NCI-H1436 (cell line): ENCODE data around the gene PLCB1.
"Not testable (repeated sequence)": the region's sequence is repeated elsewhere in the genome, so short reads cannot be mapped to it uniquely, and the experiment has no call there.

Experiments
- DNase-seq: peaks from one replicate; lab custom pipeline; 2025; lab: John Stamatoyannopoulos, UW

PLCB1 gene

DNA sequence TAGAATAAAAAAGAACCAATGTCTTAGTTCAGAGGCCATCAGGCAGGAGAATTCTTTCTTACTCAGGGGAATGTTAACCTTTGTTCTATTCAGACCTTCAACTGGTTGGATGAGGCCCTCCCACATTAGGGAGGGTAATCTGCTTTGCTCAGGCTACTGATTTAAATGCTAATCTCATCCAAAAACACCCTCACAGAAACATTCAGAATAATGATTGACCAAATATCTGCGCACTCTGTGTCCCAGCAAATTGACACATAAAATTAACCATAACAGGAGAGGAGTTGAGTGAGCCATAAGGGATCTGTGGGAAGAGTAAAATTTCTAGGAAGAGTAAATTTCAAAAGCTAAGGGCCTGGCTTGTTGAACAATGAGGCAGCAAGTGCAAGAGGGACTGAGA is 702.8 kb downstream of the PLCB1 start:
- no peak for DNase-seq

DNA sequence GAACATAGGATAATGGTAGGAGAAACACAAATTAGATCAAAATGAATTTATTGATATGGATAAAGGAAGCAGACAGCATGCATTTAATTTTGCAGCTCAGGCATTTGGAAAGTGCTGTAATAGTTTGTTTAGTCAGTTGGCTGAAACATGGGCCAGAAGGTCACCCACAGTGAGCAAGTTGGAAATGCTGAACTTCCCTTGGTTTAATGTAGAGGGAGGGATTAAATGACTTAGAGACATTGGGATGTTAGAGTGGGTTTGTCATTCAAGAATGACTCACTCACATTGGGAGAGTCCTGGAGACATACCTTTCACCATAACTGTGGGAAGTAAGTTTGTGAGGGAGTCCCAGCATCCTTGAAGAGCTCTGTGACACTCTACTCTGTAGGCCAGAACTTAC is 705.3 kb downstream of the PLCB1 start:
- no peak for DNase-seq

DNA sequence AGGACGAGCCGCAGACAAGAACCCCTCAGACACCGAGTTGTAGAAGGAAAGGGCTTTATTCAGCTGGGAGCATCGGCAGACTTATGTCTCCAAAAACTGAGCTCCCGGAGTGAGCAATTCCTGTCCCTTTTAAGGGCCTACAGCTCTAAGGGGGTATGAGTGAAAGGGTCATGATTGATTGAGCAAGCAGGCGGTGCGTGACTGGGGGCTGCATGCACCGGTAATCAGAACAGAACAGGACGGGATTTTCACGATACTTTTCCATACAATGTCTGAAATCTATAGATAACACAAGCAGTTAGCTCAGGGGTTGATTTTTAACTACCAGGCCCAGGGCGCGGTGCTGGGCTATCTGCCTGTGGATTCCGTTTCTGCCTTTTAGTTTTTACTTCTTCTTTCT is 710.5 kb downstream of the PLCB1 start:
- no peak for DNase-seq

DNA sequence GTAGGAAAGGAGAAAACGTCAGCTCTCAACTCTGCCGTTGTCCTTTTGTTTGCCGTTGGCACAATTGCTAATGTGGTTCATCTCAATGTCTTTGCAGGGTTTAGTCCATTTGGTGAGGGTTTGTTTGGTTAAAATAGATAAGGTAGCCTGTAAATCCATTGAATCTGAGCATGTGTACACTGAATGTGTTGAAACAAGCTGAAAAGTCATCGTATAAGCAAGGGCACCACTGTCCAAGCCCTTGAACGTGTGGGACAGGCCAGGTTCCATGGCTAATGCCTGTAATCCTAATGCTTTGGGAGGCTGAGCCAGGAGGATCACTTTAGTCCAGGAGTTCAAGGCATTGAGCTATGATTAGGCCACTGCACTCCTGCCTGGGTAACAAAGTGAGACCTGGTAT is 712.1 kb downstream of the PLCB1 start:
- no peak for DNase-seq

DNA sequence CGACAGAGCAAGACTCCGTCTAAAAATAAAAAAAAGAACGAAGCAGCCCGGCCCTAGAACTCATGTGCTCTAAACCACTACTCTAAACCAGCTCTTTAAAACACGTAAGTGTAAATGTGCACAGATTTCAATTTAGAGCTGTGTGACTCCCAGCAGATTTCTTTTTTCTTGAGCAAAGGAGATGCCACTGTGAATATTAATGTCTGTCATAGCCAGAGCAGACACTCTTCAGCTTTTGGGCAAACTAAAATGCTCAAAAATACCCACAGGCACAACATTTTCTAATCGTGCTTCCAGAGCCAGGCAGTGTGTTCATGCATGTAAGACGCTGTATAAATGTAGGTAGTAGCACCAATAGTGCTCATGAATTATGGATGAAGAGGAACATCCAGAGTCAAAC is 717.9 kb downstream of the PLCB1 start:
- no peak for DNase-seq

DNA sequence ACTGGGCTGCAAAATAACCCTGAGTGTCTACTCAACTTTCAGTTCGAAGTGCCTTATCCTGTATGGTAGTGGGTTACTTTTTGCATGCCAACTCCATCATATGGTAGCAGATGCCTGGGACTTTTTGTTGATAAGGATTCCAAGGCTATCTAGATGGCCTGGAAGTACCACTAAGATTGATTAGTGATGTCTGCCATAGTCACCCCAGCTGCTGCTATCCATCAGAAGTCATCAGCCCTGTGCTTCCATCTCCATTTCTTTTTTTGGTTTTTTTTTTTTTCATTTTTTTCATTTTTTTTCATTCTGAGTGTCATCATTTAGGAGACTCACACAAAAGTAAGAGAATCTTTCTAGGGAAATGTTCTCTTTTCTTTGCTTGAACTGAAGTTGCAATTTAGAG is 719.4 kb downstream of the PLCB1 start:
- DNase-seq: no peak

DNA sequence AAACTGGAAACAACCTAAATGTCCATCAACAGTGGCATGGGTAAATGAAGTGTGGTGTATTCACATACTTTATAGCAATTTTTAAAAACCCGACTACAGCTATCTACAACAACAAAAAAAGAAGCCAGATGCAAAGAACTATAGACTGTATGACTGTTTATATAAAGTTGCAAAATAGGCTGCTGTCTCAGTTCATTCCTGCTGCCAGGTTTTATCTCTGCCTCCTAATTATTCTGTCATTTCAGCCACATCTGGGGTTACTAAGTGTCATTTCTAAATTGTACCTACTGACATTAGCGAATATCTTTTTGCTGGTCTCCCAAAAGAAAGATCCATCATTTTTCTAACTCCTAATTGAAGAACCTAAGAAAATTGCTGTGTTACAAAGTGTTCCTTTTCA is 719.9 kb downstream of the PLCB1 start:
- DNase-seq: not testable (repeated sequence)

DNA sequence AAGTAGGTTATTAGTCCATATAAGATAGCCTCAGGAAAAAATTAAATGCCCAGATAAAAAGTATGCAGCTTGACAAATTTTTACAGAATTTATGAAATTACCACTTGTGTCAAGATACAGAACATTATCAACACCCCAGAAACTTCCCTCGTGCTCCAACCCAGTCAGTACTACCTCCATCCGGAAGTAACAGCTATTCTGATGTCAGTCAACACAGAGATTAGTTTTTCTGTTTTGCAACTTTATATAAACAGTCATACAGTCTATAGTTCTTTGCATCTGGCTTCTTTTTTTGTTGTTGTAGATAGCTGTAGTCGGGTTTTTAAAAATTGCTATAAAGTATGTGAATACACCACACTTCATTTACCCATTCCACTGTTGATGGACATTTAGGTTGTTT is 721.1 kb downstream of the PLCB1 start:
- not testable (repeated sequence) for DNase-seq

DNA sequence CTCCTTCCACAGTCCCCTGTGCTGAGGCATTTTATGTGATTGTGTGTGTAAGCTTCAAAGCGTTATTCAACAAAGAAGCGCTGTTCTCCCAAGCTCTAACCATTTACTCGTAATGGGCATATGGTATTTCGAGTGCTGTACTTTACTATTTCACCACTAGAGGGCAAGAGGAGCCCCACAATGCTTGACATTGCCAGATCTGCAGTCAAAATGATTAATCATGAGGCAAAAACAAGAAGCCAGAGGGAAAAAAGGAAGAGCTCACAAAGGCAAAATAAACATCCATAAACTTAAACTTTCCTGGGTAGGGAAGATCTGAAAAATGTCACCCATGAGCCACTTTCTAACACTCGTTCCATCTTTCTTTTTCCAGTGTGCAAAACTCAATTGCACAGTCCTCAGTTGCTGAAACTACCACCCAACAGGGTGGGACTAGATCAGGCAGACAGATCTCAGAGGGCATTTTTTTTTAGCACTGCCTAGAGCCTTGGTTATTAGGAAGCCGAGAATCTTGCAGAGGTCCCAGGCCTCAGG is 721.8 kb downstream of the PLCB1 start:
- peak; percentile 55 for DNase-seq

DNA sequence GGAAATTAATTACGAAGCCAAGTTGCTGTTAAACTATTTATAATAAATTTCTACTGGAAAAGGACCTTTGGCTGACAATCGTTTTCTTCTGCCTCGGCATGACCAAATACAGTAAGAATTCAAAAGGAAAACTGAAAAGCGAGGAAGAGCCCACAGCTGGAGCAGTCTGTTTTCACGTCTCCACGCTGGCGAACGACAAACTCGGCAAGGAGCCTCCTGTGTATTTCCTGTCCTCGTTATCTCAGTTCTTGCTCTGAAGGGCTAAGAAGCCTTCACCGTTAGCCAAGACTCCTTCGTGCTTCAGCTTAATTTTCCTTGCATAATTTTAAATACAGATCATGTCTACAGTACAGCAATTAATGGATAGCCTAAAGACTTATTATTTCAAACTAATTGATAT is 722.5 kb downstream of the PLCB1 start:
- no peak for DNase-seq

DNA sequence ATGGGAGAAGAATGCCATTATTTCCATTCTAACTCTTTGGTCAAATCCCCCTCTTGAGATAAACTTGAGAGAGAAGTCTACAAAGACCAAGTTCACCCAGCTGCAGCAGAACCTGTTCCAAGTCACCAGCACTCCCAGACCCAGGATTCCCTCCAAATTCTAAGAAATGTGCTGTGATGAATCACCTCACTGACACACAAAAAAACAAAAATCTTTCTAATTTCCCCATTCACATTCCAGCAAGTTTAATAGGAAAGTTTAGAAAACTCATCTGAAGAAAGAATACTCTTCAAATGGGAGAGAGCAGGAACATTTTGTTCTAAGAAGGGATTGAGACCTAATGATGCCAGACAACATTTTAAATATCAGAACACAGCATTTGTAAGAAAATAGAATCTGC is 723.2 kb downstream of the PLCB1 start:
- no peak for DNase-seq

DNA sequence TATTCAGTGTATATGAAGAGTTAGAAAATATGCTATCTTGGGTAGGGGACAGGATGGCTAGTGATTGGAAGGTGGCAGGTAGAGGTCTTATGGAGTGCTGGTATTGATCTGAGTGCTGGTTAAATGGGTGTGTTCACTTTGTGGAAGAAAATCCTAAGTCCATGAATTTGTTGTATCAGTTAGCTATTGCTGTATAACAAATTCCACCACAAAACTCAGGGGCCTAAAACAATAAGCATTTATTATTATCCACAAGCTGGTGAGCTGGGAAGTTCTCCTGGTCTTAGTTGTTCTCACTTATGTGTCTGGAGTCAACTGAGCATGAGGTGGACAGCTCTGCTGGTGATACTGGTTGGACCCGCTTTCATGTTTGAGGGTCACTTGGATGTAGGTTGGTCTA is 724.6 kb downstream of the PLCB1 start:
- no peak for DNase-seq

DNA sequence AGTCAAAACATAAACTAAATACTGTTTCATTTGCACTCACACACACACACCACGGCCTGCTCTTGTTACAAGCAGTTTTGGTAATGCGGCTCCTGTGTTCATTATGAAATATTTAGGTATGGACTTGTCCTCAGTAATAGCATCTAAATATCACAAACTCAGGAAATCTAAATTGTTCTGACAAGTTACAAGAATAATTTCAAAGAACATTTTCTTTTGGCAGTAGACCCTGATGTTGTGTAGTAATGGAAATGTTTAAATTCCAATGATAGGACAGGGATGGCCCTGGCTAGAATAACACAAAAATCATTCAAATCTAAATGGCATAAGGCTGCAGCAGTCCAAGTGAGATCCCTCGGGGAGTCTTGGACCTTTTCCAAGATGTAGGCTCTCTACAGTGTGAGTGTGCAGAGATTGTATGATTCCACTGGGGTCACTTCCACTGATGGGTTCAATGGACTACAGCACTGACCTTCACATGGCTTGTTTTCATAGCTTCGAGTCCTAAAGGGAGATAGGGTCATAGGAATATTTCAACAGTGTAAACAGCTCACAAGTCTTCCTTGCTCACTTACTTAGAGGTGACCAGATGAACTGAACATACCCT is 726.2 kb downstream of the PLCB1 start:
- no peak for DNase-seq

DNA sequence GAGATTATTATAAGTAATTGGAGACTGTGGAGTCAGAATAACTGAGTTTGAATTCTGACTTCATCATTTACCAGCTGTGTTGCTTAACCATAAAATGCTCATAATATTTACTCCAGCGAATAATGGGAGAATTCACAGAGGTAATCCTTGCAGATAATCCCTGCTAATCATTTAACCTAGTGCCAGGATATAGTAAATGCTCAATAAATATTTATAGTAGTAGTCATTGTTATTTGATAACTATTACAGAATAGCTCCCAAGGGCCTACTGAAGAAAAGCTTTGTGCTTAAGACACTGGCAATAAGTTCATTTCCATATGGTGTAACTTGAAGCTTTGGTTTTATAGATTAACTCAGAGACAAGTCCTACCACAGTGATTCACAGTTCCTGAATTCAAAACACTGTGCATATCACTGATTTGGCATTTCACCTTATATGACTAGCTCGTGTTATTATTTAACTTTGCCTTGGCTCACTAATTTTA is 728.0 kb downstream of the PLCB1 start:
- no peak for DNase-seq

DNA sequence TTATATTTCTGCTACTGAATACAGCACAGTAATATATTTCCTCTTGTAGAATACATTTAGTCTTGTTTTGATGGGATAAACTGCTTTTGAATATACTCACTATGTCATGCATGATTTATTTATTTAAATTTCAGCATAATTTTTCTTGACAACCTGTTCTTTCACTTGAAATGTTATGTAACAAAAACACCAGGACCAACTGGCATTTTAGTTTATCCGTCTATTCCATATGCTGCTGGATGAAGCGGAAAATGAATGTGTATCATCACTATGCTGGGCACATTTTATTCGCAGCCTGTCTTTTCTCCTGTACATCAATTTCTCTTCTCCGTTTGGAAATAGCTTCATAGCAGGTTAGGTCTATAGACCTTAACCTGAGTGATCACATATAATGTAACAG is 730.0 kb downstream of the PLCB1 start:
- DNase-seq: no peak

DNA sequence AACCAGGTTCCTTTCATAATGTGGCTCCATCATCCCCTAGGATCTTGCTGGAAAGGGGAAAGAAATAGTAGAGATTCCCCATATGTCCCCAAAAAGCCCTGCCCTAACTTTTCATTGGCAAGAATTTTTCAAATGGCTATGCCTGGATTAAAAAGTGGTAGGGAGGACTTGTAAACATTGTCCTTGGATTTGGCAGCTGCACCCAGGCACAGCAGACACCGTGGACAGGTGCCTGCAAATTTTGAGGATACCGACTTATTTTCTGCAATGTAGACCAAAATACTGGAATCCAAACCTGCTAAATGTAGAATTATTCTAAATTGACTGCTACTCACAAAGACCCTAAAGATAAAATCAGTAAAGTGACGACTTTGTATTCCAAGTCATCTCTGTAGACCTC is 733.6 kb downstream of the PLCB1 start:
- no peak for DNase-seq

DNA sequence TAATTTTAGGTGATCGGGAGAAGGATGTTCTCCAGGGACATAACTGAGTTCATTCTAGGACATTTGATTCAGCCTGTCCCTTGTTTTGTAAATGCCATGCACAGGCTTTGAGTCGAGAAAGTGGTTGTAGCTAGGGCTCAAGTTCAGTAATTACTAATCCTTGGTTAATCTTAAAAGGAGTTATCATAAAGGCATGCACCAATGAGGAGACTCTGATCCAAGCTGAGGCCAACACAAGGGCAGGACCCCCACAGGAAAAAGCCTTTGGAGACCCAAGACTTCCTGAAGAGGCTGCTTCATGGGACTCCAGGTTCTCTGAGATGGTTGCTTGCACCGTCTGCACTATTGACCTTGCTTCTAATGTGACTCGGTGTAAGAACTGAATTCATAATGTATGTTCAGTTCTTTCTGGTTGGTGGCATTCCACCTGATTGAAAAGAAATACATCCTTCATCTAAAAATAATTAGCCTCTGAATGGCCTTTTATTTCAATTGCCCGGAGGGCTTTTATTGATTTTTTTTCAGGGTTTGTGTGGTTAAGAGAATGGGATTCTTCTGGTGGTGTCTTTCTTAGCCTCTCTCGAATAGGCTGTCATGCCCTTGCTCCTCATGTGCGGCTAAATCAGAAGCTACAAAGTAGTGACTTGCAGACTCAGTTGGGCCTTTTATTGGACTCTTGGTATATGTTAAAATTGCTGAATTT is 735.1 kb downstream of the PLCB1 start:
- DNase-seq: no peak

DNA sequence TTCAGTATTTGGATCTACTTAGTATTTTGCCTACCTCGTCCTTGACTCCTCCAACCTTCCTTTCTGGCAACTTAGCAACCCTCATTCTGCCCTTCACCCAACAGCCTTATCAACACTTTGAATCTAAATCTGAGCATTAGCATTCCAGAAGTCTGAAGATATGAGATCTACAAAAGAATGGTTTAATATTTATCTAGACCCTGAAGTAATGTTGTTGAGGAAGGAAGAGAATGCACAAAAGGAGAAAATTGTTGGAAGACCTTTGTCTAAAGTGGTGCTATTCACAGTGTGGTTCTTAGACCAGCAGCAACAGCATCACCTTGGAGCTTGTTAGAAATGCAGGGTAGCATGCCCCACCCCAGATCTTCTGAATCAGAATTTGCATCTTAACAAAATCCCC is 738.6 kb downstream of the PLCB1 start:
- no peak for DNase-seq

DNA sequence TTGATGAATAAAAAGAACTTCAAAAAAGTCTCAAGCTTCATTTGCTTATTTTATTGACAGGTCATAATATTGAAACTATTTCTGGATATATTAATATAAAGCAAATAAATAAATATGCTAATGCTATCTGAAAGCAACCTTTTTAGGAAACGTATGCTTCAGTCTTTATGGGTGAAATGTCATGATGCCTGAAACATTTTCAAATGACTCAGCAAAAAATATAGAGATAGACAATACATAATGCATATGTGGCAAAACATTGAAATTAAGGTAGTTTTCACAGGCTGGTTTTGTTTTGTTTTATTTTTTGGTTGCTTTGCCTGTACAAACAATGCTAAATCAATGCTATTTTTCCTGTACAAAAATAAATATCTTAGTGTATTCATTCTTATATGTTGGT is 742.4 kb downstream of the PLCB1 start:
- no peak for DNase-seq

DNA sequence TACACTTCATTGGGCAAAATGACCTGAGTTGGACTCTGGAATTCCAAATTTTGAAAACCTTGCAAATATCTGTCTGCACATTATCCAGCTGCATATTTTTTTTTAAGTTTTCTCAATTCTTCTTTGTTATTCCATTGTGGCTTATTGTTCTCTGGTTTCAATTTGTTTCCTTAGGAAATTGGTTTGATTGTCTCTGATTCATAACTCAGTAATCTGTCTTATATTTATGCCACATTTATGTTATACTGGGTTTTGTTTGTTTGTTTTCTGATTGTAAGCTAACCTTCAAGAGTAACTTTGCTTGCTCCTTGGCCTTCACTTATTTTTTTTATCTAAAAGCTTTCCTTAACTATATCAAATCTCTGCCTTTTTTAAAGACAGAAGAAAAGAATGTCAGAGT is 743.5 kb downstream of the PLCB1 start:
- no peak for DNase-seq

DNA sequence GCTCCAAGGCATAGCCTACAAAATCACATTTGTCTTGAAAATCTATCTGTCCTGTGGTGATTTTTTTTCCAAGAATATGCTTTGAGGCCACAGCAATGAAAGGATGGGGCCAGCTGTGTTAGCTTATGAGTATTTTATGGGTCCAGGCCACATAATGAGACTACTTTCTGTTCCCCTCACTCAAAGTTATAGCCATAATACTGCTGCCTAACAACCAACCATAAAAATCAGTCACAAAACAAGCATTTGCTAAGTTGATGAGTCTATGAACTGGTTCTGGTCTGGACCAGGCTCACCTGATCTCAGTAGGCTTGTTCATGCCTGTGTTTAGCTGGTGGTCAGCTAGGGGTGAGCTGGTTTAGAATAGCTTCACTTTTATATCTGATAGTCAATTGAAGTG is 744.3 kb downstream of the PLCB1 start:
- DNase-seq: no peak

DNA sequence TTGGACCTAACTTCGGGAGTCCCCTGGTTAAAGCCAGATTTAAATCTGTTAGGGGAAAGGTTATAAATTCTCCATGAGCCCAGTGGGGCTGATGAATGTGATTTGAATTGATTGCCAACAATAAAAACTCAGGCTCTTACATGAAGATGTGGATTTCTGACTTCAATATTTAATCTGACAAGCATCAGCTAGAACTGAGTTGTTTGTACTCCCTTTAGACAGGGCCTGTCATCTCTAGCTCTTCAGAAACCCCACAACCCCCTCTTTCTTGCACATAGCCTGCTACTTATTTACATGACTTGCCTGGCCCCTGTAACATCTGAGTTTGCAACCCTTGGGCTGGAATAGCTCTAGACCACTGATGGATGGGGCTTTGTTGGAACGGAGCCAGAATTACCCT is 745.2 kb downstream of the PLCB1 start:
- no peak for DNase-seq

DNA sequence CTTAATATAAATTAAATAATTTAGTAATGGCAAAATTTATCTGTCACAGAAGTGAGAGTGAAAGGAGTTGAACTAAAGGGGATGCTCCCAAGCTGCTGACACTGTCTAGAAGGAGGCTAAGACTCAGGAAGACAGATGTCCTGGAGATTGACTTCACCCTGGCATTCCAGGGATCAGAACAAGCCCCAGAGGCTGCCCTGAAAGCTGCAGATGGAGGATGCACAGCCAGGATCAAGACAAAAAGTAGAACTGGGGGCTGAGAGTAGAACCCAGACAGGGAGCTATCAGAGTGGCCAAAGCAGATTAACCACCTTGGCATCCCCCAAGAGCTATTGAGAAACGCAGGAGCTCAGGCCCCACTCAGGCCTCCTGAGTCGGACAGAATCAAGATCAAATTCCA is 747.6 kb downstream of the PLCB1 start:
- DNase-seq: no peak
